Measurements from ENCODE around the gene HID1.
"Not testable (repeated sequence)": the region's sequence is repeated elsewhere in the genome, so short reads cannot be mapped to it uniquely, and the experiment has no call there.

The HID1 gene

GRCh38 chr17:74972107-74972972, at the start of gene HID1:
HID1 (minus strand) TSS chr17:74972759; CDS start chr17:74972656, 103 bp downstream.
- peak; percentile 50 for DNase-seq (ENCODE audit: low spot score)

GRCh38 chr17:75020331-75021110, 48.0 kb upstream of the HID1 start:
- no peak for DNase-seq (ENCODE audit: low spot score)

- DNase-seq (ENCODE audit: low spot score), result no peak
Measured at GRCh38 chr17:75019710-75020109, 47.2 kb upstream of the HID1 start.

- no peak for DNase-seq (ENCODE audit: low spot score)
Measured at GRCh38 chr17:75019146-75019545, 46.6 kb upstream of the HID1 start.

- no peak for DNase-seq (ENCODE audit: low spot score)
Measured at GRCh38 chr17:75013092-75013559, 40.6 kb upstream of the HID1 start.

GRCh38 chr17:75012346-75013091, 40.0 kb upstream of the HID1 start, which contains the start of gene MRPL58:
MRPL58 (plus strand) TSS chr17:75012670; CDS start chr17:75012687, 17 bp downstream.
- DNase-seq (ENCODE audit: low spot score), result peak; percentile 86

GRCh38 chr17:75012096-75012345, 39.5 kb upstream of the HID1 start:
- no peak for DNase-seq (ENCODE audit: low spot score)

GRCh38 chr17:75011401-75012095, 39.0 kb upstream of the HID1 start:
- DNase-seq (ENCODE audit: low spot score), result no peak

- DNase-seq (ENCODE audit: low spot score), result no peak
Measured at GRCh38 chr17:75010683-75011400, 38.3 kb upstream of the HID1 start.

GRCh38 chr17:75009139-75009724, 36.7 kb upstream of the HID1 start:
- DNase-seq (ENCODE audit: low spot score), result no peak

- no peak for DNase-seq (ENCODE audit: low spot score)
Measured at GRCh38 chr17:75008373-75008772, 35.8 kb upstream of the HID1 start.

GRCh38 chr17:75006653-75007052, 34.1 kb upstream of the HID1 start:
- no peak for DNase-seq (ENCODE audit: low spot score)

GRCh38 chr17:75006084-75006483, 33.5 kb upstream of the HID1 start:
- DNase-seq (ENCODE audit: low spot score), result not testable (repeated sequence)

- DNase-seq (ENCODE audit: low spot score), result no peak
Measured at GRCh38 chr17:75005291-75005690, 32.7 kb upstream of the HID1 start.

GRCh38 chr17:75004371-75004770, 31.8 kb upstream of the HID1 start:
- DNase-seq (ENCODE audit: low spot score), result no peak

- no peak for DNase-seq (ENCODE audit: low spot score)
Measured at GRCh38 chr17:75003957-75004355, 31.4 kb upstream of the HID1 start.

GRCh38 chr17:75003070-75003956, 30.8 kb upstream of the HID1 start:
- DNase-seq (ENCODE audit: low spot score), result no peak

- no peak for DNase-seq (ENCODE audit: low spot score)
Measured at GRCh38 chr17:75001915-75002843, 29.6 kb upstream of the HID1 start.

GRCh38 chr17:74999523-74999922, 27.0 kb upstream of the HID1 start:
- no peak for DNase-seq (ENCODE audit: low spot score)

All from activated CD4-positive, alpha-beta T cell treated with anti-CD3 and anti-CD28 coated beads, Interleukin-2, Interleukin-4, amounts not matched to agents 100 ng/mL and 50 ng/mL, durations not matched to agents 16 hours and 8 hours (primary cell).